Measurements from ENCODE around the gene XKR7.

- TF ChIP-seq CTCF (optimal IDR thresholded peaks at IDR 0.05 in 1 of 3, IDR thresholded peaks at IDR 0.05 in 1 of 3, conservative IDR thresholded peaks at IDR 0.05 in 1 of 3; ENCODE audit: extremely low read depth in 1 of 3, insufficient read depth in 2 of 3, low read length in 3 of 3) (no peak), EZH2 (IDR thresholded peaks at IDR 0.05; ENCODE audit: low read length) (peak; percentile 75)
Observed at GRCh38 chr20:32018269-32019155, 50.6 kb downstream of the XKR7 start.

Data from keratinocyte (primary cell).